Measurements from ENCODE around the gene LRP5. TPM values are rescaled to one million over a fixed set of nuclear protein-coding genes. Genes with fewer than 3 reads are reported as not detected.

Gene LRP5
- total and polyA plus RNA-seq, 9 of the 15 experiments (the other 6 are each of a cell fraction or from before 2014, with no cell fraction given) = 0.48 to 44.2 (median 13.5) TPM

GRCh38 chr11:68459886-68460740 lies 147.7 kb downstream of the LRP5 start (continued):
- peak; percentile 55; the same call in 1 of the 2 replicates for TF ChIP-seq ZNF12 (CRISPR knock-in tag; IDR thresholded peaks at IDR 0.05)
- TF ChIP-seq CHD4 (IDR thresholded peaks at IDR 0.05; ENCODE audit: insufficient read depth, insufficient replicate concordance, low read depth, low read length, poor library complexity, severe bottlenecking) = no peak
- peak; percentile 83 for TF ChIP-seq TEAD4 (IDR thresholded peaks at IDR 0.05; ENCODE audit: low read length)
- TF ChIP-seq TEAD4 (CRISPR knock-in tag; IDR thresholded peaks at IDR 0.05; ENCODE audit: borderline replicate concordance) = no peak
- no peak for TF ChIP-seq FOXJ3 (CRISPR knock-in tag; IDR thresholded peaks at IDR 0.05)
- no peak for TF ChIP-seq BRCA1 (IDR thresholded peaks at IDR 0.05)
- 0 out of 2 replicates have a peak, but pooled peaks have one; percentile 73 for TF ChIP-seq BRCA1 (CRISPR knock-in tag; IDR thresholded peaks at IDR 0.05)
- TF ChIP-seq SRSF9 (IDR thresholded peaks at IDR 0.05; ENCODE audit: borderline replicate concordance, low read depth, low read length) = no peak
- peak; percentile 10; the same call in 1 of the 2 replicates for TF ChIP-seq L3MBTL2 (IDR thresholded peaks at IDR 0.05)
- TF ChIP-seq ARID4B (CRISPR knock-in tag; IDR thresholded peaks at IDR 0.05) = peak; percentile 44; the same call in 1 of the 2 replicates
- no peak for TF ChIP-seq TCF7 (IDR thresholded peaks at IDR 0.05; ENCODE audit: borderline replicate concordance)
- TF ChIP-seq POLR3G (IDR thresholded peaks at IDR 0.05; ENCODE audit: extremely low read depth, insufficient read length, insufficient replicate concordance) = peak; percentile 93
- no peak for TF ChIP-seq BMI1 (IDR thresholded peaks at IDR 0.05; ENCODE audit: low read length)
- TF ChIP-seq ZBTB49 (CRISPR knock-in tag; IDR thresholded peaks at IDR 0.05; ENCODE audit: borderline replicate concordance) = no peak
- peak; percentile 90 for TF ChIP-seq CXXC5 (CRISPR knock-in tag; IDR thresholded peaks at IDR 0.05)
- TF ChIP-seq ZBTB12 (CRISPR knock-in tag; IDR thresholded peaks at IDR 0.05) = peak; percentile 54
- TF ChIP-seq CHD1 (IDR thresholded peaks at IDR 0.05; ENCODE audit: low read length) = no peak
- peak; percentile 67 for TF ChIP-seq TFAP4 (CRISPR knock-in tag; IDR thresholded peaks at IDR 0.05; ENCODE audit: borderline replicate concordance)

Data from K562 (cell line).